Ovary (tissue), 9 donors: ENCODE data around the gene DDN. TPM values are rescaled to one million over a fixed set of nuclear protein-coding genes. Genes with fewer than 3 reads are reported as not detected.

ENCODE experiments used
- DNase-seq, 5 donors: peaks; one replicate each; pipeline ENCODE4 v3.0.0-alpha.2; 2019 to 2020
- H3K27ac ChIP-seq, 2 donors: fragments of 200-600 bp; one replicate each; pipeline versions ENCODE4 v1.5.1 to v1.8.0; 2019 to 2022
- H3K27me3 ChIP-seq: fragments of 200-600 bp; one replicate; pipeline ENCODE4 v1.8.0; 2022
- H3K36me3 ChIP-seq: fragments of 200-600 bp; sonication (generic); one replicate; pipeline ENCODE4 v1.5.1; 2019
- H3K4me1 ChIP-seq: one replicate; pipeline ENCODE4 v1.8.1; 2013; ENCODE audit warnings: mild to moderate bottlenecking, moderate library complexity; ENCODE audit not compliant: insufficient read depth
- H3K4me3 ChIP-seq: fragments of 200-600 bp; sonication (generic); one replicate; pipeline ENCODE4 v1.5.1; 2017
- H3K9me3 ChIP-seq, 2 donors: fragments of 200-600 bp in 1 of 2; sonication (generic) in 1 of 2; one replicate each; pipeline versions ENCODE4 v1.5.1 to v1.8.1; 2013 to 2019; ENCODE audit warnings: mild to moderate bottlenecking in 1 of 2, moderate library complexity in 1 of 2
- EP300 ChIP-seq: sonication (generic); formaldehyde crosslinking; IDR thresholded peaks from one replicate; pipeline ENCODE4 v1.6.1; 2017; ENCODE audit warnings: antibody characterized with exemption
- POLR2A ChIP-seq: fragments of 450-650 bp; IDR thresholded peaks from one replicate; pipeline ENCODE4 v1.6.1; 2017; ENCODE audit warnings: antibody characterized with exemption, mild to moderate bottlenecking, moderate library complexity
- WGBS, 3 donors: extraction: QIAGEN DNeasy Blood & Tissue Kit in 1 of 3; methylation state at CpG; one replicate each; pipeline versions ENCODE4 v1.1.5 to v1.1.7; 2013 to 2017; 5-methylcytosine and 5-hydroxymethylcytosine counted together
- intact Hi-C, 4 donors: fragments of 100-400 bp; cut with DNase I; formaldehyde crosslinking; loops; one replicate each; pipeline versions ENCODE4 v1.11.0 to v1.15.1; 2022 to 2023
- polyA plus RNA-seq, 2 donors: library from polyadenylated mRNA; stranded (reverse); fragments of 200-250 nt in 1 of 2; fragments of 350-450 nt in 1 of 2; fragmentation: Illumina TruSeq in 1 of 2; extraction: RNeasy Lipid Tissue Mini Kit (QIAGEN cat#74804) in 1 of 2; gene quantifications; one replicate each; pipeline ENCODE4 v1.2.3, GENCODE V29; 2013 to 2014
- total RNA-seq, 7 donors: library from RNA; depleted of rRNA in 2 of 7; stranded (reverse); fragments of >200 nt in 2 of 7; fragmentation: NEBNext Ultra II Directional in 3 of 7; extraction: Animal tissue kit (Norgen Biotek cat#: 25700) in 3 of 7; gene quantifications; one replicate each; pipeline versions ENCODE4 v1.1.0 to v1.2.4, GENCODE V29; 2016 to 2023
- TF ChIP-seq, protein P1 (sequence below), 3 donors: fragments of 450-650 bp in 2 of 3; fragments of 200-600 bp in 1 of 3; IDR thresholded peaks; one replicate each; pipeline versions ENCODE4 v1.5.1 to v1.8.0; 2016 to 2022; ENCODE audit warnings: antibody characterized with exemption in 3 of 3, mild to moderate bottlenecking in 1 of 3
- donor health status: DM: no; HTN: no; CAD: no; lungs with moderate emphysema.
- donor health status: DM: no; HTN: no; CAD: no.
- donor health status: Bipolar disorder and iron deficiency.
- donor health status: DM: yes; HTN: yes; CAD: no.
- donor health status: DM: no; HTN: no; CAD: no.
- donor health status: DM: yes; HTN: yes; CAD: no.

Gene DDN
- total and polyA plus RNA-seq, 9 donors = 0.04 to 0.28 (median 0.05) TPM; not detected in 6

DNA sequence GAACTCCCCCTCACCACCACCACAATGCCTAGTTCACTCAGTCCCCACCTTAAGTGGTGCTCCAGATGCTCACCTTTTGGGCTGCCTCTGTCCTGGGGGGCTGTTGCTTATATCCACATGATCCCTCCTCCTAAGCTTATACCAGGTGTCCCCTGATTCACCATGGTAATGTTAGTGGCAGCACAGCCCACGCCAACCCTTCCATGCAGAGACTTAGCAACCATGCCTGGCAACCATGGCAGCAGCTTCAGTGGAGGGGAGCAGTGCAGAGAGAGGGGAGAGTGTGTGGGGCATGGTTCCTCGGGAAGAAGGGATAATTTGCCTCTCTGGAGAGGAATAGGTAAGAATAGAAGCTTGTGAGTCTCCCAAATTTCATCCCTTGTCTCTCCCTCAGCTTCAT lies 1.2 kb upstream of the DDN start:
- Histone ChIP-seq H3K4me1 (peaks cover 6% of the 10 kb centered on the region), H3K36me3 (no peaks in the 10 kb centered on the region), H3K27me3 (no peaks in the 10 kb centered on the region), H3K9me3 (no peaks in the 10 kb centered on the region), H3K4me3 (no peak overlapping the region), H3K27ac (no peak overlapping the region)
- intact Hi-C loops = no loop called here
- no peak for DNase-seq
- TF ChIP-seq, protein P1, sequence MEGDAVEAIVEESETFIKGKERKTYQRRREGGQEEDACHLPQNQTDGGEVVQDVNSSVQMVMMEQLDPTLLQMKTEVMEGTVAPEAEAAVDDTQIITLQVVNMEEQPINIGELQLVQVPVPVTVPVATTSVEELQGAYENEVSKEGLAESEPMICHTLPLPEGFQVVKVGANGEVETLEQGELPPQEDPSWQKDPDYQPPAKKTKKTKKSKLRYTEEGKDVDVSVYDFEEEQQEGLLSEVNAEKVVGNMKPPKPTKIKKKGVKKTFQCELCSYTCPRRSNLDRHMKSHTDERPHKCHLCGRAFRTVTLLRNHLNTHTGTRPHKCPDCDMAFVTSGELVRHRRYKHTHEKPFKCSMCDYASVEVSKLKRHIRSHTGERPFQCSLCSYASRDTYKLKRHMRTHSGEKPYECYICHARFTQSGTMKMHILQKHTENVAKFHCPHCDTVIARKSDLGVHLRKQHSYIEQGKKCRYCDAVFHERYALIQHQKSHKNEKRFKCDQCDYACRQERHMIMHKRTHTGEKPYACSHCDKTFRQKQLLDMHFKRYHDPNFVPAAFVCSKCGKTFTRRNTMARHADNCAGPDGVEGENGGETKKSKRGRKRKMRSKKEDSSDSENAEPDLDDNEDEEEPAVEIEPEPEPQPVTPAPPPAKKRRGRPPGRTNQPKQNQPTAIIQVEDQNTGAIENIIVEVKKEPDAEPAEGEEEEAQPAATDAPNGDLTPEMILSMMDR (IDR thresholded peaks at IDR 0.05) = no peak
- no peak for TF ChIP-seq POLR2A
- TF ChIP-seq EP300 = no peak
- 79 to 88% (median 84%) methylated on average over 2 of the region's 2 CpGs for WGBS, 3 donors

- intact Hi-C loops = loop anchor here in 2 of 4 donors (5.0 to 10.0 kb wide), 2 partner anchors 134 to 146 kb away; partner anchors contain the start of genes DDX23 (in 1 of the 2) and RND1 (in 1 of the 2)
- H3K4me3 ChIP-seq = peak overlapping the region; percentile 33
- H3K36me3 ChIP-seq = no peaks in the 10 kb centered on the region
- no peak for DNase-seq
- no peak for TF ChIP-seq POLR2A
- TF ChIP-seq, protein P1 (IDR thresholded peaks at IDR 0.05) = no peak
- no peak for TF ChIP-seq EP300
- H3K27ac ChIP-seq = no peak overlapping the region
- peaks cover 6% of the 10 kb centered on the region for H3K4me1 ChIP-seq
- H3K27me3 ChIP-seq = no peaks in the 10 kb centered on the region
- H3K9me3 ChIP-seq = no peaks in the 10 kb centered on the region
- WGBS, 3 donors = 1% methylated on average over 45 to 48 of the region's 48 CpGs
Observed at GRCh38 chr12:48998497-48999353, 450 bp downstream of the DDN start.

GRCh38 chr12:48997719-48998496 lies 1.3 kb downstream of the DDN start:
- TF ChIP-seq, protein P1 (IDR thresholded peaks at IDR 0.05) = no peak
- TF ChIP-seq EP300 (no peak), POLR2A (no peak)
- Histone ChIP-seq H3K27ac (no peak overlapping the region), H3K9me3 (no peaks in the 10 kb centered on the region), H3K36me3 (no peaks in the 10 kb centered on the region), H3K4me1 (peaks cover 6% of the 10 kb centered on the region), H3K27me3 (no peaks in the 10 kb centered on the region), H3K4me3 (peak overlapping the region; percentile 33)
- WGBS, 3 donors = 3 to 7% (median 5%) methylated on average over 34 to 57 of the region's 57 CpGs
- DNase-seq = no peak
- intact Hi-C loops = loop anchor here in 2 of 4 donors (5.0 to 10.0 kb wide), 2 partner anchors 133 to 146 kb away; partner anchors contain the start of genes DDX23 (in 1 of the 2) and RND1 (in 1 of the 2)
